Measurements from ENCODE around the gene INPP5K.
"Not testable (repeated sequence)": the region's sequence is repeated elsewhere in the genome, so short reads cannot be mapped to it uniquely, and the experiment has no call there.

Gene INPP5K

DNA sequence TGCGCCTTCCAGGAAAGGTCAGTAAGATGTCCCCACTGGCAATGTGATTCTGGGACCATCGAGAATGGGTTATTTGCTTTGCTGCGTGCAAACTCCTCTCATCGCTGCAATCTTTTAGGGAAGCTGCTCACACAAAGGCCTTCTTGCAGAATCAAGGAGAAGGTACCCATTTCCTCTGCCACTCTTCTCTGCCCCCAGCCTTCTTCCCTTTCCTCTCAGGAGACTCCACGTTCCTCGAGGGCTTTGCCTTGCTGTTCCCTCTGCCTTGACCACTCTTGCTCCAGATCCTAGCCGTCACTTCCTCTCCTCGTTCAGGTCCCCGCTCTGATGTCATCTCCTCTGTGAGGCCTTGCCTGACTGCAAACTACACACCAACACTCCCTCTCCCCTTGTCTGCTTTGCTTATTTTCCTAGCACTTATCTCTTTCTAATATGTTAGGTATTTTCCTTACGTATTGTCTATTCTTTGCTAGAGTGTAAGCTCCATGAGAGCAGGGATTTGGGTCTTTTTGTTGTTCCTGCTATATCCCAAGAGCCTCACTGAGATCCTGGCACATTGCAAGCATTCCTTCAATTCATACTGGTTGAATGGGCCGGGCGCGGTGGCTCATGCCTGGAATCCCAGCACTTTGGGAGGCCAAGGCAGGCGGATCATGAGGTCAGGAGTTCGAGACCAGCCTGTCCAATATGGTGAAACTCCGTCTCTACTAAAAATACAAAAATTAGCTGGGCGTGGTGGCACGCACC is 55.0 kb downstream of the INPP5K start:
- no peak for DNase-seq

DNA sequence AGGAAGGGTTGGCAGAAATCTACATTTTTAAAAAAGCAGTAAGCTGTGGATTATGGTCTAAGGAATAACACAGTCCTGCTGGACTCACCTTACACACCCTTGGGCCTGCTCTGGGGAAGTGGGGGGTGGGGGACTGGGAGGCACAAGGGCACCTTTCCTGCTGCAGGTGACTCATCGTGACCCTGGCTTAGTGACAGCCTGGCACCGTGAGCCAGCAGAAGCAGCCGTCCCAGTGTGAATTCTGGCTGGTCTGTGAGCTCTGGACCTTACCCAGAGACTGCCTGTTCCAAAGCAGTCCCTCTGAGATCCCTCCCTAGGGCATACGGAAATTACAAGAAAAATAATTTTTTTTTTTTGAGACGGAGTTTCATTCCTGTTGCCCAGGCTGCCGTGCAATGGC is 56.2 kb downstream of the INPP5K start:
- no peak for DNase-seq

DNA sequence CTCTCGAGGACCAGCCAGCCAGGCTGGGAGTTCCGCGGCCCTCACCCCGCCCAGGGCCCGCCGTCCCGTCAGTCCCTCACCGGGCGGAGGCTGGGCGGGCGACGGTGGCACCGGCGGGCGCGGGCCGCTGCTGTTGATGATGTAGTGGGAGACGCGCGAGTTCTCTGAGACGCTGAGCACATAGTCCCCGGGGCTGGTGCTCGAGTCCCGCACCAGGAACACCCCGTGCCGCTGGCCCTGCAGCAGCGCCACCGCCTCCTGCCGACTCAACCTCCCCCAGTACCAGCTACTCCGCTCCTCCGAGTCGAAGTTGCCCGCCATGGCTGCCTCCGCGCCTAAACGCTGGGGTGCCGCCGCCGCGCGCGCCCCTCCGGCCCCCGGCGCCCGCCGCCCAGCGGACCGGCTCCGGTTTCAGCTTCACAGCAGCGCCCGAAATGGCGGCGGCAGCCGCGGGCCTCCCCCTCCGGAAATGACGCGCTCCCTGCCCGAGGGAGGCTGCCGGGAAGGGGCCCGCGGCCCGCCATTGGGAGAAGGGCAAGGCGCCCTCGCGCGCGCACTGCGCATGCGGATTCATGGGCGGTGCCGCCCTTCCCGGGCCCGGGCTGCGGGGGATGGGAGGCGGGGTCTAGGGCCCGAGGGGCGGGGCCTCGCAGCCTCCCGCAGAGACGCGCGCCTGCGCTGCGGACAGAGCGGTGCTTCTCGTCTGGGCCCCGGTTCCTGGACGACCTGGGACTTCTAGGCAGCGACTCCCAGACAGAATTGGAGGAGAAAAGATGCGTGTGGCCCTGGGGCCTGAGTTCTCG is 60.4 kb downstream of the INPP5K start, which contains the start of gene CRK:
Gene CRK (minus strand): TSS at position 436 of the 803 bp plus-strand sequence. CDS start 115 bp downstream, at position 321.
- DNase-seq = peak; percentile 96

DNA sequence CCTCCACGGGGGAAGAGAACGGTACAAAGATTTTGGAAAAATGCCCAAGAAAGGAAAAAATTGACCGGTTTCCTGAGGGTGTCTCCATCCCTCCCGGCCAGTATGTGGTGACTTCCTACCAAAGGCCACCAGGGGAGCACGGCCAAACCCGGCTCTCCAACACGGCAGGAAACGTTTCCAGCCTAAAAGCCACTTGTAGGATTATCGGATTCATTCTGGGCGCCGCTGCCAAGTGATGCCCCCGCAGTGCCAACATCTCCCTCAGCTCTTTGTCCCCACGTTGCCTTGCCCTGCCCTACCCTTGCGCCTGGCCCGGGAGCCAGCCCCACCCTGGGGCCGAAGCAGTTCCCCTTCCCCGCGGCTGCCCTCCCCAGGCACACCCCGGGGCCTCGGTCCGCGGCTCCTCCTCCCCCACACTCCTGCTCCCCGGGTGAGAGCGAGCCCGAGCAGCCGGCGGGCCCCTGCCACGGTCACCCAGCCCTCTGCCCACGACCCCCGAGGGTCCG is 61.1 kb downstream of the INPP5K start:
- DNase-seq = peak; percentile 34

DNA sequence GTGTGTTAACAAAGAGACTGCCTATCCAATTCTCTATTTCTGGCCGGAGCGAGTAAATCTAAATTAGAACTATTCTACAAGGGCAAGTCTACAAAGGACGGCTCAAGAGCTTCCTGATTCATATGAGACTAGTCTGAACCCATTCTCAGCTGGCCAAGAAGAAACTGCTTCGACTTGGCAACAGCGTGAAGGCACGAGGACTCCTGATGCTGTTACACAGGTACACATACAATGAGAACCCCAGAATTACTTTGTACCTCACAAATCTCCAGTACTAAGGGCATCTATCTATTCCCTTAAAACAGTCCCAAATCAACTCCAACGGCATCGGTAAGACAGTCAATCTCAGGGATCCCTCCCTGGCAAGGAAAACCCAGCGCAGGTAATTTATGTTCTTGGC is 61.9 kb downstream of the INPP5K start:
- no peak for DNase-seq

DNA sequence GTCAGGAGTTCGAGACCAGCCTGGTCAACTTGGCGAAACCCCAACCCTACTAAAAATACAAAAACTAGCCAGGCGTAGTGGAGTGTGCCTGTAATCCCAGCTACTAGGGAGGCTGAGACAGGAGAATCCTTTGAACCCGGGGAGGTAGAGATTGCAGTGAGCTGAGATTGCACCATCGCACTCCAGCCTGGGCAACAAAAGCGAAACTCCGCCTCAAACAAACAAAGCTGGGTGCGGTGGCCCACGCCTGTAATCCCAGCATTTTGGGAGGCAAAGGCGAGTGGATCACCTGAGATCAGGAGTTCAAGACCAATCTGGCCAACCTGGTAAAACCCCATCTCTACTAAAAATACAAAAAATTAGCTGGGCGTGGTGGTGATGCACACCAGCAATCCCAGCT is 62.7 kb downstream of the INPP5K start:
- not testable (repeated sequence) for DNase-seq

DNA sequence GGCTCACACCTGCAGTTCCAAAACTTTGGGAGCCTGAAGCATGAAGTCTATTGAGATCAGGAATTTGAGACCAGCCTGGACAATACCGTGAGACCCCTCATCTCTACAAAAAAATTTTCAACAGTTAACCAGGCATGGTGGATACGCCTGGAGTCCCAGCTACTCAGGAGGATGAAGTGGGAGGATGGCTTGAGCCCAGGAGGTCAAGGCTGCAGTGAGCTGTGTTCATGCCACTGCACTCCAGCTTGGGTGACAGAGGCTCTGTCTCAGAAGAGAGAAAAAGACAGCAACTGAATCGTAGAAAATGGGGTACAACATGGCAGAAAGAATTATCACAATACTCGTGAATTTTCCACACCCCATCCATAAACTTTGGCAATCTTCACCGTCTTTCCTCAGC is 63.6 kb downstream of the INPP5K start:
- DNase-seq = no peak

DNA sequence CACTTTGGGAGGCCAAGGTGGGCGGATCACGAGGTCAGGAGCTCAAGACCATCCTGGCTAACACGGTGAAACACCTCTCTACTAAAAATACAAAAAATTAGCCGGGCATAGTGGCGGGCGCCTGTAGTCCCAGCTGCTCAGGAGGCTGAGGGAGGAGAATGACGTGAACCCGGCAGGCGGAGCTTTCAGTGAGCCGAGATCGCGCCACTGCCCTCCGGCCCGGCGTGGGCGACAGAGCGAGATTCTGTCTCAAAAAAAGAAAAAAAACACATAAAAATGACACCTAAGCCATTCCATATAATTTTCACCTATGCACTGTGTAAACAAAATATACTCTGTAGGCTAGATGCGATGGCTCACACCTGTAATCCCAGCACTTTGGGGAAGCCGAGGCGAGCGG is 66.2 kb downstream of the INPP5K start:
- not testable (repeated sequence) for DNase-seq

DNA sequence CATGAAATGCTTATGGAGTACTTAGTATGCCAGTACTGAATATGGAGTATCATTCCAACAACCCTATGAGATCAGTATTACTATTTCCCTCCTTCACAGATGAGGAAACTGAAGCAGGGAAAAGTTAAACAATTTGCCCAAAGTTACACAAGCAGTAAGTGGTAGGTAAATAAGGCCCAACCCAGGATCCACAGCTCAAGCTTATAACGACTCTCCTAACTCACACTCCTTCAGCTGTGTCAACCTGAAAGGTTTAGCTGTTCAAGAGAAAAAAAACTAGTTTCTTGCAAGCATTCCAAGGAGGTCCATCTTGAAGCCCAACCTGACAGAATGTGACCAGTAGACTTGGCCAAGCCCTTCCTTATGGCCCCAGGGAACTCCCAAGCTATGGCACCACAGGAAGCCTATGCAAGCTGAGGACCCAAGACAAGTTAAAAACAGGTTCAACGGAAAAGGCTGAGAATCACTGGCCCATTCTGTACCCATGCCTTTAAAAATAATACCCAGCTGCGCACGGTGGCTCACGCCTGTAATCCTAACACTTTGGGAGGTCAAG is 66.9 kb downstream of the INPP5K start:
- DNase-seq = no peak

DNA sequence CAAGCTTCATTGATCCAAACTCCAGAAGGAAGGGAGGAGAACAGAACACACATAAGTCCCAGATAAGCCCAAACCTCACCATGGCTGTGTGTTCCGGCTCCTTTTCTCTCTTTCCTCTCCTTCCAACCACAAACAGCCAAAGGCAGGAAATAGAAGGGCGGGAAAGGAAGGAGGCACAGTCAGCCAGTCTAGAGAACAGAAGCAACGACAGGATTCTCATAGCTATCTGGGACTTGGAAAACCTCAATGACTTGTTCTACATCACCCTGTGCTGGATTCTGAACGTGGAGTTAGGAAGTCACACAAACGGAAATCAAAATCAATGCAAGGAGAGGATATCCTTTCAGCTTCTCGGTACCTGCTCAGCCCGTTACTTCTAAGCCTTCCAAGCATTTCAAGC is 69.4 kb downstream of the INPP5K start:
- DNase-seq = no peak

DNA sequence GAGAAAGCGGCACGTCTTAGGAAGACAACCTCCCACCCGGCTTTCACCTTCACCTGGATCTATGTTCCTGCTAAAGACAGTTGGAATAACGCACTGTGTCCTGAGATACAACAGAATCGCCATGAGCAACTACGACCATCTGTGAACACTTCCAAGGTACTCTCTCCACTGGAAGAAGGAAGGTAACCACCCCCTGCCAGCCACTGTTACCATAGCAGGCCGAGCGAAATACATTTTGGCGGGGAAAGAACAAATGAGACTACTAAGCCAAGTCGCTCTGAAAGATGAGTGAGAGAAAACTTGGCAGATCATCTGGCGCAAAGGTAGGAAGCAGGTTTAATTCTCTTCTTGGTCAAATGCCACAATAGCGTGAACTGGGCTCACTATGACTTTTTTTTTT is 70.2 kb downstream of the INPP5K start:
- DNase-seq = no peak

DNA sequence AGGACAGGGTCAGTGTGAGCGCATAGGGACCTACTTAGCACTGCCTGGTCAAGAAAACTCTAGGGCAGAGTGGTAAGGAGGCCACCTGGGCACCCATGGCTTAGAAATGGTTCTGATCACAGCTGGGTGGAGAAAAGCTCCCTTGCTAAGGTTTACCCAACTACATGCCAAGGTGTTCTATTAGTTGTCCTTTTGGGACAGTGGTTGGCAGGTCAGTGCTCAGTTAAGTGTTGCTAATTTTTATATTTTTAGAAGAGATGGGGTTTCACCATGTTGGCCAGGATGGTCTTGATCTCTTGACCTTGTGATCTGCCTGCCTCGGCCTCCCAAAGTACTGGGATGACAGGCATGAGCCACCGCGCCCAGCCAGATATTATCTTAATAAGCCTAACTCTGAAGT is 70.7 kb downstream of the INPP5K start:
- not testable (repeated sequence) for DNase-seq
